HG02623 (cell line): ENCODE data around the gene KLHL18.
"Not testable (repeated sequence)": the region's sequence is repeated elsewhere in the genome, so short reads cannot be mapped to it uniquely, and the experiment has no call there.

Source experiments
- ATAC-seq: cut with Tn5 transposase; IDR thresholded peaks from one replicate; pipeline ENCODE4 v1.9.1; 2021; ENCODE audit warnings: moderate library complexity; ENCODE audit not compliant: unreplicated experiment

The KLHL18 gene

DNA sequence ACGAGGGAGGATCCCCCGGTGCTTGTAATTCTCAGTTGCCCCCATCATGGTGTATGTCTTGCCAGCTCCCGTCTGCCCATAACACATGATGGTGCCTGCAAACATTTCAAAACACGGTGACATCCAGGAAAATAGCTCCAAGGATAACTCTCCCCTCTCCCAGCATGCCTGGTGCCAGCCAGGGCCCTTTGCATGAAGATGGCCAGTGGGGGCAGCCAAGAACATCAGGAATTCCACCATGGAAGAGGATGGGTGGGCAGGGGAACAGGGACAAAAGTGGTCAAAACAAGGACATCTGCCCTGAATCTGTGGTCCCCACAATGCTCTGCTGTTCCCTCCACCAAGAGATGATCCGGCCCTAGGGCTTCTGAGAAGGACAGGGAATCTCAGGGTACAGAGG lies 9.2 kb upstream of the KLHL18 start:
- ATAC-seq = no peak

- no peak for ATAC-seq
Measured at GRCh38 chr3:47274652-47275051, 8.1 kb upstream of the KLHL18 start.

- no peak for ATAC-seq
Measured at GRCh38 chr3:47276558-47276957, 6.2 kb upstream of the KLHL18 start.

GRCh38 chr3:47280519-47280918 lies 2.2 kb upstream of the KLHL18 start:
- no peak for ATAC-seq

DNA sequence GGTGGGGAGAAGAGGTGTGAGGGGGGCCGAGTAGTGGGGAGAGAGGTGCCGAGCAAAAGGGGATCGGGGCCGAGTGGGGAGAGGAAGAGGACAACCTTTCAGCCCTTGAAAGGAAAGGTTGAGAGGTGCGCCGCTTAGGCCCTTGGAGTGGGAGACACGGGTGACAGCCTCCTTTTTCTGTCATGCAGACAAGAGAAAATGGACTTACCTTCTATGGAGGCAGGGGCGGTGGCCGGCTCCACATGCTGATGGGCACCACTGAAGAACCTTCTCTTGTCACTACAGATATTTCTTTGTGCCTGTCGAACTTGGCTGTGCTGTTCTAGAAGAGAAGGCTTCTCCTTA lies 421 bp downstream of the KLHL18 start:
- peak; percentile 4 for ATAC-seq

GRCh38 chr3:47283591-47284364 lies 1.0 kb downstream of the KLHL18 start:
- ATAC-seq = no peak

- ATAC-seq = no peak
Measured at GRCh38 chr3:47288966-47289910, 6.5 kb downstream of the KLHL18 start.

DNA sequence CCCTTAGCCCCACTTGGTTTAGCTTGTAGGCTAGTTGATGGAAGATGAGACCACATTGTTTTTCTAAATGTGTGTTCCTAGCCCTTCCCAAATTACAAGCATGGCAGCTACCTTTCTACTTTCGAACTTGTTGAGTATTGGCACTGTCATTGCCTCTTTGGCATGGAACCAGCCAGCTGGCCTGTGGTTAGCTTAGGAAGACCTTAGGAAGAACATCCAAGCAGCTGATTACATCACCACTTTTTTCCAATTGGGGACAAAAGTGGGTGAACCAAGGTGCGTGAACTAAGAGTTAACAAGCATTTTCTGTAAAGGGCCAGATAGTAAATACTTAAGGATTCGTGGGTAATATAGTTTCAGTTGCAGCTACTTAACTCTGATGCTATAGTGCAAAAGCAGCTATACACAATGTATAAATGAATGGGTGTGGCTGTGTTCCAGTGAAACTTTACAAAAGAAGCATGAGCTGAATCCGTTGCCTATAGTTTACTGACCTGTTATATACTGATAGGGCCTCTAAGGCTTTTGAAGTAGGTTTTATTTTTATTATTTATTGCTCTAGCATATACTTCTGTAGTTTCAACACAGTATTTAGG lies 8.5 kb downstream of the KLHL18 start:
- ATAC-seq = no peak

DNA sequence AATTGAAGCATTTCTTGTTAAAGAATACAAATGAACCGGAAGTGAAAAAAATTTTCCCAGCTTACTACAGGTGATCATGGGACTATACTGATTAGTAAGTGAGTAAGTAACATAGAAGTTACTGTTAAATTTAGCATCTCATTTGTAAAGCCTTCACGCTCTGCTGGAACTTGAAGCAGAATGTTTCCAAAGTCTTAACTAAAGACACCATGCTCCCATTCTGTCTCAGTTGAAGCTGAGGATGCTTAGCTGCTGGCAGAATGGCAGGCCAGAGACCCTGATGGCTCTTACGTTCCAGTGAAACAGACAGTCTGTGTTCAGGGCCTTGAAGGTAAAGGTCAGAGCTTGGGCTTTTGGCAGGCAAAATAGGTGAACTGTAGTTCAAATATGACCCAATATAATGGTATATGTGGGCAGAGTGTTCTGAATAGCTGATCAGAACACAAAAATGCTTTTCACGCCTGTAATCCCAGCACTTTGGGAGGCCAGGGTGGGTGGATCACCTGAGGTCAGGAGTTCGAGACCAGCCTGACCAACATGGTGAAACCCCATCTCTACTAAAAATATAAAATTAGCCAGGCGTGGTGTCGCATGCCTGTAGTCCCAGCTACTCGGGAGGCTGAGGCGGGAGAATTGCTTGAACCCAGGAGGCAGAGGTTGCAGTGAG lies 9.1 kb downstream of the KLHL18 start:
- peak; percentile 46 for ATAC-seq

DNA sequence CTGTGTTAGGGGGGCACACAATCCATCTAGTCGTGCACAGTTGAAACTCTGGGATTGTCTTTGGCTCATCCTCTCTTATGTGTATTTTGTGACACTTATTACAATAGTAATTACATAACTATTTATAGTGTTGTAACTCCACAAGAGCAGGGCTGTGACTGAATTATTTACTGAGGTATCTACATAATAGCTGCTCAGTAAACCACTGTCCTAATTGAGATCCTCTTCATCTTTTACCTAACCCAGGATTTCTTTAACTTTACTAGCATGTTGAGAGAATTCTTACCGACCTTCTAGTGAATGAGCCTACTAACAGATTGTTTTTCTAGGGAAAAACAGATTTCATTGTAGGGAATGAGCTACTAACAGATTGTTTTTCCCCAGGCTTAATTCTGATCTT lies 11.1 kb downstream of the KLHL18 start:
- no peak for ATAC-seq

DNA sequence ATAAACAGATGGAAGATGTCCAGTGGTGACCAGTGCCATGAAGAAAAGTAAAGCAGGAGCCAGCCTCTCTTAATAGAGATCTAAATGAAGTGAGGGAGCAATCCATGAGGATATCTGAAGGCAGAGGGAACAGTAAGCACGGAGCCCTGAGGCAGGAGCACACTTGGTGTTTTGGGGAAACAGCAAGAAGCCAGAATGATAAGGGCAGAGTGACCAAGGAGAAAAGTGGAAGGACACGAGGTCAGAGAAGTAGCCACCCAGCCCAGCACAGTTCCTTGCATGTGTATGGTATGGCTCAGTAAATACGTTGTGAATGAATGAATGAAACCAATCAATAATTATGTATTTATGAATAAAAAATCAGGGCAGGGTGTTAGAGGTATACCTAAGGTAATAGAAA lies 11.6 kb downstream of the KLHL18 start:
- no peak for ATAC-seq

DNA sequence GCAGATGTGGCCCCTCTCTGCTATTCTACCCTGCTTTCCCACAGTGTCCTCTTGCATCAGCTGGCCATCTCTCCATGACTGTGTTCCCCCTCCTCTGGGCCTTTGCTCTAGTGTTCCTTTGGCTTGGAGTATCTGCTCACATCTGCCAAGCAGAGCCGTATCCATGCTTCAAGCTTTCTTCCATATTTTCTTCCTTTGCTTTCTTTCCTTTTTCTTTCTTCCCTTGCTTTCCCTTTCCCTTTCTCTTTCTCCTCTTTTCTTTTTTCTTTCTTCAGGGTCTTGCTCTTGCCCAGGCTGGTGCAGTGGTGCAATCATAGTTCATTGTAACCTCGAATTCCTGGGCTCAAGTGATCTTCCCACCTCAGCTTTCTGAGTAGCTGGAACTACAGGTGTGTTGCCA lies 12.6 kb downstream of the KLHL18 start:
- ATAC-seq = no peak

- no peak for ATAC-seq
Measured at GRCh38 chr3:47295976-47296375, 13.2 kb downstream of the KLHL18 start.

GRCh38 chr3:47296562-47297302 lies 14.0 kb downstream of the KLHL18 start:
- no peak for ATAC-seq

DNA sequence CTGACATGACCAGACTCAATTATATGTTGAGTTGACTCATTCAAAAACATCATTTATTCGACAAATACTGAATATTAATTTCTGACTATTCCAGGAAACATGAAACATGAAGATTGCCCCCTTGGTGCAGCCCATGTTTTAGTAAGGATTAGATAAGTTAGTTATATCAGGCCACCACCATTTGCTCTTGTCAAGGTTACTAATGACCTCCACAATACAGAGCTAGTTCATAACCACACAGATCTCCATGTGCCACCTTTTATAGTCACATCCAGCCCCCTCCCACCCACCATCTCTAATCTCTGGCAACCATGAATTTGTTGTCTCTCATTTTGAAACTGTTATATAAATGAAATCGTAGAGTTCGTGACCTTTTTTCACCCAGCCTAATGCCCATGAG lies 15.7 kb downstream of the KLHL18 start:
- ATAC-seq = no peak

GRCh38 chr3:47299381-47300318 lies 16.9 kb downstream of the KLHL18 start:
- no peak for ATAC-seq

- ATAC-seq = no peak
Measured at GRCh38 chr3:47301456-47301855, 18.7 kb downstream of the KLHL18 start.

- ATAC-seq = no peak
Measured at GRCh38 chr3:47306022-47306421, 23.3 kb downstream of the KLHL18 start.

DNA sequence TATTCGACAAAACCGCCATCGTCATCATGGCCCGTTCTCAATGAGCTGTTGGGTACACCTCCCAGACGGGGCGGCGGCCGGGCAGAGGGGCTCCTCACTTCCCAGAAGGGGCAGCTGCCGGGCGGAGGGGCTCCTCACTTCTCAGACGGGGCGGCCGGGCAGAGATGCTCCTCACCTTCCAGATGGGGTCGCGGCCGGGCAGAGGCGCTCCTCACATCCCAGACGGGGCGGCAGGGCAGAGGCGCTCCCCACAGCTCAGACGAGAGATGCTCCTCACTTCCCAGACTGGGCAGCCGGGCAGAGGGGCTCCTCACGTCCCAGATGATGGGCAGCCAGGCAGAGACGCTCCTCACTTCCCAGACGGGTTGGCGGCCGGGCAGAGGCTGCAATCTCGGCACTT lies 26.5 kb downstream of the KLHL18 start:
- ATAC-seq = not testable (repeated sequence)
